Colonic mucosa (tissue), 4 donors: ENCODE measurements around the gene MCC. TPM values are rescaled to one million over a fixed set of nuclear protein-coding genes. Genes with fewer than 3 reads are reported as not detected.

Source experiments
- DNase-seq: peaks from one replicate; pipeline ENCODE4 v3.0.0-alpha.2; 2020
- H3K27ac ChIP-seq: fragments of 200-600 bp; one replicate; pipeline ENCODE4 v1.8.0; 2021
- H3K27me3 ChIP-seq: fragments of 200-600 bp; one replicate; pipeline ENCODE4 v1.8.0; 2021
- H3K36me3 ChIP-seq: fragments of 200-600 bp; one replicate; pipeline ENCODE4 v1.8.0; 2021
- H3K4me1 ChIP-seq: fragments of 200-600 bp; one replicate; pipeline ENCODE4 v1.8.0; 2021; ENCODE audit warnings: mild to moderate bottlenecking
- H3K4me3 ChIP-seq: fragments of 200-600 bp; one replicate; pipeline ENCODE4 v1.8.0; 2021
- H3K9ac ChIP-seq, 2 donors: one replicate each; pipeline ENCODE4 v1.7.0; 2013; ENCODE audit warnings: control low read depth in 2 of 2, low read depth in 2 of 2, low read length in 2 of 2
- H3K9me3 ChIP-seq: fragments of 200-600 bp; one replicate; pipeline ENCODE4 v1.8.0; 2021
- intact Hi-C: fragments of 100-400 bp; cut with DNase I; formaldehyde crosslinking; loops from one replicate; pipeline ENCODE4 v1.14.1; 2022
- total RNA-seq, 2 donors: library from RNA; stranded (reverse); fragmentation: NEBNext Ultra II Directional in 1 of 2; extraction: Animal tissue kit (Norgen Biotek cat#: 25700) in 1 of 2; gene quantifications; one replicate each; pipeline ENCODE4 v1.2.1, GENCODE V29; 2021
- TF ChIP-seq, protein P1 (sequence below): fragments of 200-600 bp; IDR thresholded peaks from one replicate; pipeline ENCODE4 v1.8.0; 2022; ENCODE audit warnings: antibody characterized with exemption, mild to moderate bottlenecking
- donor health status: healthy.
- donor health status: DM: no; HTN: no; CAD: no.
- donor health status: DM: no; HTN: no; CAD: no.

The MCC gene
- total RNA-seq, 2 donors from 2014 or later, result 1.9 to 3.1 TPM

DNA sequence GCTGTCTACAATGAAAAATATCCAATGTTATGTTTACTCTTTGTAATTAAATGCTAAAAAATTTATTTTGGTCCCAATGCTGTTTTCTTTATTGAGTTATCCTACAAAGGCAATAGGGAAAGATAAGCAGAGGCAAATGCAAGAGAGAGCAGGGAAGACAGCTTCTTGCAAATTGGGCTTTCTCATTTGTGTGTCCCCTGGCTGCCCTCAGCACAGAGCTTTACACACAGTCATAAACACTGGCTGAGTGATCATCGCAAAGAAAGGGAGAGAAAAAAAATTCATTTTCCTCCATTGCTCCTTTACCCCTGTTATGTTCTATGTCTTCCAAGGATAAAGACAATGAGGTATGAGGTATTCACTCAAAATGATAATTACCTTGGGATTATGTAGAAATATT lies 51.1 kb downstream of the MCC start:
- no peak overlapping the region for H3K9ac ChIP-seq
- no peaks in the 10 kb centered on the region for H3K27me3 ChIP-seq
- H3K9me3 ChIP-seq, result no peaks in the 10 kb centered on the region
- TF ChIP-seq, protein P1, sequence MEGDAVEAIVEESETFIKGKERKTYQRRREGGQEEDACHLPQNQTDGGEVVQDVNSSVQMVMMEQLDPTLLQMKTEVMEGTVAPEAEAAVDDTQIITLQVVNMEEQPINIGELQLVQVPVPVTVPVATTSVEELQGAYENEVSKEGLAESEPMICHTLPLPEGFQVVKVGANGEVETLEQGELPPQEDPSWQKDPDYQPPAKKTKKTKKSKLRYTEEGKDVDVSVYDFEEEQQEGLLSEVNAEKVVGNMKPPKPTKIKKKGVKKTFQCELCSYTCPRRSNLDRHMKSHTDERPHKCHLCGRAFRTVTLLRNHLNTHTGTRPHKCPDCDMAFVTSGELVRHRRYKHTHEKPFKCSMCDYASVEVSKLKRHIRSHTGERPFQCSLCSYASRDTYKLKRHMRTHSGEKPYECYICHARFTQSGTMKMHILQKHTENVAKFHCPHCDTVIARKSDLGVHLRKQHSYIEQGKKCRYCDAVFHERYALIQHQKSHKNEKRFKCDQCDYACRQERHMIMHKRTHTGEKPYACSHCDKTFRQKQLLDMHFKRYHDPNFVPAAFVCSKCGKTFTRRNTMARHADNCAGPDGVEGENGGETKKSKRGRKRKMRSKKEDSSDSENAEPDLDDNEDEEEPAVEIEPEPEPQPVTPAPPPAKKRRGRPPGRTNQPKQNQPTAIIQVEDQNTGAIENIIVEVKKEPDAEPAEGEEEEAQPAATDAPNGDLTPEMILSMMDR, result no peak
- no peaks in the 10 kb centered on the region for H3K36me3 ChIP-seq
- H3K27ac ChIP-seq, result no peak overlapping the region
- intact Hi-C loops, result no loop called here
- no peak overlapping the region for H3K4me3 ChIP-seq
- no peaks in the 10 kb centered on the region for H3K4me1 ChIP-seq
- no peak for DNase-seq

DNA sequence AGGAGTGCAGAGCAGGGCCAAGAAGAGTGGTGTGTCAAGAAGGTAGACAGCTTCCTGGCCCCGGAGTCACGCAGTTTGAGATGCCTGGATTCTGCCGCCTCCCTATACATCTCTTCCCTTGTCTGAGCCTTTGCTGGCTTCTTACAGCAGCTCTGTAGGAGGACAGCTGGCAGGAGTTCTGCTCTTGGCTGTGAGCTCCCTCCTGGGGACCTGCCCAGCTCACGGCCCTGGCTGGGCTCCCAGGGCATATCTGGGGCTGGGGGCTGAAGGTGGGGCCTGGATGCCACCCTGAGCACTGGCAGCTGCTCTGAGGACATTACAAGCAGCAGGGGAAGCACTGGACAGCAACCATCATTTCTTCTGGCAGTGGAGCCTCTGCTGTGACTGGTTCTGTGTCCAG lies 52.7 kb downstream of the MCC start:
- Histone ChIP-seq H3K9me3 (no peaks in the 10 kb centered on the region), H3K36me3 (no peaks in the 10 kb centered on the region), H3K4me1 (no peaks in the 10 kb centered on the region), H3K27me3 (no peaks in the 10 kb centered on the region), H3K9ac (no peak overlapping the region), H3K4me3 (no peak overlapping the region), H3K27ac (no peak overlapping the region)
- intact Hi-C loops, result no loop called here
- DNase-seq, result no peak
- TF ChIP-seq, protein P1, result no peak

DNA sequence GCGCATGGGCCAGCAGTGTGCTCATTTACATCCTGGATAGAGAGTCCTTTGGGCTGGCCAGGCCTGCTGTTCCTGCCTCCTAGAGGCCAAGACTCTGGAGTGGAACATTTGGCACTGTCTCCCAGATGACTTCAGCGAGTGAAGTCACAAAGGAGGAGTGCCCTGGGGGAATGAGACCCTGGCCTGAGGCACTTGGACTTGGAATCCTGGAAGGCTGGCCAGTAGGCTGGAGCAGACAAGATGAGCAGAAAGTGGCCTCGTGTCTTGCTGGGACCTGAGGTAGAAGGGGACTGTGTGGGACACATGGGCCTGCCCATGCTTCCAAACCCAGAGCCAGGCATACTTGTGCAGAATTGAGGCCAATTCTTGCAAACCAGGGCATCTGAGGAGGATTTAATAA lies 53.4 kb downstream of the MCC start, which contains the start of gene TSSK1B:
TSSK1B (minus strand) TSS at position 101 of the 400 bp plus-strand sequence. CDS start 150 bp downstream, outside the sequence.
- intact Hi-C loops, result no loop called here
- Histone ChIP-seq H3K9me3 (no peaks in the 10 kb centered on the region), H3K36me3 (no peaks in the 10 kb centered on the region), H3K4me1 (no peaks in the 10 kb centered on the region), H3K4me3 (no peak within 1 kb of the TSS), H3K27me3 (no peaks in the 10 kb centered on the region), H3K9ac (no peak within 1 kb of the TSS), H3K27ac (no peak within 1 kb of the TSS)
- TF ChIP-seq, protein P1, result no peak
- no peak for DNase-seq

DNA sequence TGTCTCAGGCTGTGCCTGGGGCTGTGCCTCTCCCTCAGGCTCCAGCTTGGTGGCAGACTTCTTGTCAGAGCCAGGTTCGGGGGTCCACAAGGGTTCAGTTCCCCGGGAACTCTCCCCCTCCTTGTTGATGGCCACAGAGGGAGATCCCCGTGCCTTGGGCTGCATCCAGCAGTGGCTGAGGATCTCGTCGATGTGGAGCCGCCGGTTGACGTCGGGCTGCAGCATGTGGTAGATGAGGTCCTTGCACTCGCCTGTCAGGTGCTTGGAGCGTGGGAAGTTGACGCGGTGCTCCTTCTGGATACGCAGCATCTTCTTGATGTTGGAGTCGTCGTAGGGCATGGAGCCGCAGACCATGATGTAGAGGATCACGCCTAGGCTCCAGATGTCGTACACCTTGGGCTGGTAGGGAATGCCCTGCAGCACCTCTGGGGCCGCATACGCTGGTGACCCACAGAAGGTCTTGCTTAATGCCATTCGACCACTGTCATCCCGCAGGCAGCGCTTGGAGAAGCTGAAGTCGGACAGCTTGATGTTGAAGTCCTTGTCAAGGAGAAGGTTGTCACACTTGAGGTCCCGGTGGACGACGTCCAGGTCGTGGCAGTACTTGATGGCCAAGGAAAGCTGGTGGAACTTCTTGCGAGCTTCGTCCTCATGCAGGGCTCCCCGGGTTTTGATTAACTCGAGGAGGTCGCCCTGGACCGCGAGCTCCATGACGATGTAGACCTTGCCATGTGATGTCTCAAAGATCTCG lies 54.2 kb downstream of the MCC start:
- TF ChIP-seq, protein P1, result no peak
- intact Hi-C loops, result no loop called here
- DNase-seq, result no peak
- no peaks in the 10 kb centered on the region for H3K27me3 ChIP-seq
- no peak overlapping the region for H3K4me3 ChIP-seq
- no peaks in the 10 kb centered on the region for H3K4me1 ChIP-seq
- H3K36me3 ChIP-seq, result no peaks in the 10 kb centered on the region
- H3K9ac ChIP-seq, result no peak overlapping the region
- H3K27ac ChIP-seq, result no peak overlapping the region
- no peaks in the 10 kb centered on the region for H3K9me3 ChIP-seq

DNA sequence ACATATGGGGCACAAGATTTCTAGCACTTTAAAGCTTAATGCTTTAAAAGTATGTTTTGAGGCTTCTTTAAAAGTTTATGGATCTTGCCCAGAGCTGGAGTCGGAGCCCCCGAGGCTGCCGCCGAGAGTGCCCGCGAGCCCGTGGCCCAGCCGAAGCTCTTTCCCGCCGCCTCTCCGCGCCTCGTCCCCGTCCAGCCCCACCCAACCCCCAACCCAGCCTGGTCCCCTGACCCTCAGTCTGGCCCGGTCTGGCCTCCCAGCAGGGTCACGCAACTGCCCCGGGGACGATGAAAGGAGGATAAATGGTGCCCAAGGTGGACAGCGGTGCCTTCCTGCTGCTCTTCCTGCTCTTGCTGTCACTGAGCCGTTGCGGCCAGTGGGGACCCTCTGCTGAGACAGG lies 55.2 kb downstream of the MCC start:
- H3K4me1 ChIP-seq, result no peaks in the 10 kb centered on the region
- H3K27ac ChIP-seq, result no peak overlapping the region
- no peaks in the 10 kb centered on the region for H3K36me3 ChIP-seq
- H3K27me3 ChIP-seq, result no peaks in the 10 kb centered on the region
- TF ChIP-seq, protein P1, result no peak
- no peak overlapping the region for H3K4me3 ChIP-seq
- no peaks in the 10 kb centered on the region for H3K9me3 ChIP-seq
- intact Hi-C loops, result no loop called here
- DNase-seq, result no peak
- no peak overlapping the region for H3K9ac ChIP-seq
